HL-60 (cell line): ENCODE data around the gene TOP2A.

Experiments
- CTCF ChIP-seq: IDR thresholded peaks from one replicate; pipeline ENCODE4 v1.5.1; 2011; ENCODE audit warnings: low read length, control low read depth, inconsistent platforms; ENCODE audit not compliant: insufficient read depth
- GABPA ChIP-seq: IDR thresholded peaks from 2 replicates; pipeline ENCODE4 v1.6.1; 2012; ENCODE audit warnings: low read depth
- POLR2AphosphoS5 ChIP-seq: IDR thresholded peaks from 2 replicates; pipeline ENCODE4 v1.6.1; 2012; ENCODE audit warnings: low read depth

GRCh38 chr17:40347319-40348135 lies 70.2 kb downstream of the TOP2A start:
- no peak for TF ChIP-seq CTCF
- no peak for TF ChIP-seq POLR2AphosphoS5
- no peak for TF ChIP-seq GABPA
